ENCODE measurements around the gene EXOC6.

EXOC6 gene

DNA sequence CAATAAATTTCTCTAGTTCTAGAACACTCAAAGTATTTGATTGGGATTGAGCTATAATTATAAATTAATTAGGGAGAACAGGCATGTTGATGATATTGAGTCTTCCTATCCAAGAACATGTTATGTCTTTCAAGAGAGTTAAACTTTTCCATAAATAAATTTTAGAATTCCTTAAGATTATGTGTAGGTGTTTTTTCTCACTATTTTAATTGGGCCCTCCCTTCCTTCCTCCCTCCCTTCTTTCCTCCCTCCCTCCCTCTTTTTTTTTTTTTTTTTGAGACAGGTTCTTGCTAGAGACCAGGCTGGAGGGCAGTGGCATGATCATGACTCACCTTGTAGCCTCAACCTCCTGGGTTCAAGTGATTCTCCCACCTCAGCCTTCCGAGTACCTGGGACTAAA, 20.2 kb downstream of the EXOC6 start:
- TF ChIP-seq CTCF (IDR thresholded peaks at IDR 0.05; ENCODE audit: insufficient read depth, low read length, poor library complexity, severe bottlenecking): no peak
- no peaks in the 10 kb centered on the region for H3K36me3 ChIP-seq (ENCODE audit: control insufficient read depth, insufficient read depth, low read length)
- no peaks in the 10 kb centered on the region for H3K27me3 ChIP-seq (replicated peaks; ENCODE audit: control insufficient read depth, insufficient read depth, low read length)
- no peak for DNase-seq (ENCODE audit: extremely low read depth, insufficient read length)
- no peak overlapping the region for H3K4me3 ChIP-seq (replicated peaks; ENCODE audit: low read depth, low read length)

DNA sequence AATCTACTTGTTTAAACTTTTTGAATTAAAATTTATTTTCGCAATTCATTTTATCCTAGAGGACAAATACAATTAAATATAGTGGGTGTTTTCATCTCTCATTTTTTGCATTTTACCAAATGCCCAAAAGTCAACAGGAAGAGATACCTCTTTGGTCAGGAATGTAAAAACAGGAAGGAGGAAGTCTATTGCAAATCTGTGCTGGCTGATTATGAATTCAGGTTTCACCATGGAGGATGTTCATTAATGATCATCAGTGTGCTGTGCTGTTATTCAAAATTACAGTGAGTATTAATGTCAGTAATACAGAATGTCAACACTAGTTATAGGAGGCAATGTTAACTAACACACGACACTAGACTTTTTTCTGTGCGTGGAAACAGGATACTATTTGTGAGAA, 24.7 kb downstream of the EXOC6 start:
- no peak for DNase-seq (ENCODE audit: extremely low read depth, insufficient read length)
- no peaks in the 10 kb centered on the region for H3K36me3 ChIP-seq (ENCODE audit: control insufficient read depth, insufficient read depth, low read length)
- H3K4me3 ChIP-seq (replicated peaks; ENCODE audit: low read depth, low read length): no peak overlapping the region
- H3K27me3 ChIP-seq (replicated peaks; ENCODE audit: control insufficient read depth, insufficient read depth, low read length): no peaks in the 10 kb centered on the region
- no peak for TF ChIP-seq CTCF (IDR thresholded peaks at IDR 0.05; ENCODE audit: insufficient read depth, low read length, poor library complexity, severe bottlenecking)

DNA sequence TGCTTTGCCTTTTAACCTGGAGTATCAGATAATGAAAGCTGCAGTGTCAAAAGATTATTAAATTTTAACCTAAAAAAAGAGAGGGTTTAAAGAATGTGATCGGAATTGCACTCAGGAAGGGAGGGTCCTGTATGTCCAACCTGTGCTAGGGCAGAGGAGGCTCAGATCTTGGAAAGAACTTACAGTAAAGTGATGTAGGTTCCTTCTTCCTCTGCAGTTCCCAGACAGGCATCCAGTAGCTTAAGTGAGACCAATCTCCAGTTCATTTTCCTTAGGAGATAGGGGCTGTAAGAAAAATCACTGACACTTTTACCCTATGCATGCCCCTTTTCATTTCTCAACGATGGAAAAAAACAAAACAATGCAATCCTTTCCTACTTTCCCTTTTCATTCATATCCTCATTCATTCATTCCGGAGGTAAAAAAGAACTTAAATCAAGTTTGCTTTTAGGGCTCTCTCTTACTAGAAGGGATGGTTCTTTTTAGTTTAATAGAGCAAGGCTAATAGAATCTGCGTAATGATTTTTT, 28.3 kb downstream of the EXOC6 start:
- DNase-seq (ENCODE audit: extremely low read depth, insufficient read length): no peak
- no peaks in the 10 kb centered on the region for H3K27me3 ChIP-seq (replicated peaks; ENCODE audit: control insufficient read depth, insufficient read depth, low read length)
- no peak overlapping the region for H3K4me3 ChIP-seq (replicated peaks; ENCODE audit: low read depth, low read length)
- TF ChIP-seq CTCF (IDR thresholded peaks at IDR 0.05; ENCODE audit: insufficient read depth, low read length, poor library complexity, severe bottlenecking): no peak
- no peaks in the 10 kb centered on the region for H3K36me3 ChIP-seq (ENCODE audit: control insufficient read depth, insufficient read depth, low read length)

GRCh38 chr10:92880233-92880861, 32.0 kb downstream of the EXOC6 start:
- TF ChIP-seq CTCF (IDR thresholded peaks at IDR 0.05; ENCODE audit: insufficient read depth, low read length, poor library complexity, severe bottlenecking): peak; percentile 39
- DNase-seq (ENCODE audit: extremely low read depth, insufficient read length): no peak
- no peak overlapping the region for H3K4me3 ChIP-seq (replicated peaks; ENCODE audit: low read depth, low read length)

GRCh38 chr10:92880917-92881316, 32.6 kb downstream of the EXOC6 start:
- no peaks in the 10 kb centered on the region for H3K27me3 ChIP-seq (replicated peaks; ENCODE audit: control insufficient read depth, insufficient read depth, low read length)
- DNase-seq (ENCODE audit: extremely low read depth, insufficient read length): no peak
- no peaks in the 10 kb centered on the region for H3K36me3 ChIP-seq (ENCODE audit: control insufficient read depth, insufficient read depth, low read length)
- TF ChIP-seq CTCF (IDR thresholded peaks at IDR 0.05; ENCODE audit: insufficient read depth, low read length, poor library complexity, severe bottlenecking): no peak
- no peak overlapping the region for H3K4me3 ChIP-seq (replicated peaks; ENCODE audit: low read depth, low read length)

More at GRCh38 chr10:92880233-92880861, 32.0 kb downstream of the EXOC6 start:
- H3K27me3 ChIP-seq (replicated peaks; ENCODE audit: control insufficient read depth, insufficient read depth, low read length): no peaks in the 10 kb centered on the region
- H3K36me3 ChIP-seq (ENCODE audit: control insufficient read depth, insufficient read depth, low read length): no peaks in the 10 kb centered on the region

Measured in GM06990 (cell line).